HepG2 (cell line): ENCODE measurements around the gene MRPL9. TPM values are rescaled to one million over a fixed set of nuclear protein-coding genes. Genes with fewer than 3 reads are reported as not detected.

Experiments
- ATF7-NPFF ChIP-seq: sonication (generic); formaldehyde crosslinking; IDR thresholded peaks from 2 replicates; pipeline ENCODE4 v1.8.1; 2023; ENCODE audit warnings: mild to moderate bottlenecking, low read depth, missing genetic modification reagents, moderate library complexity
- BRCA1 ChIP-seq: sonication (generic); formaldehyde crosslinking; IDR thresholded peaks from 2 replicates; pipeline ENCODE4 v1.4.0; 2020; ENCODE audit warnings: missing genetic modification reagents
- NFKBIZ ChIP-seq: IDR thresholded peaks from 2 replicates; pipeline ENCODE4 v1.6.1; 2018; ENCODE audit warnings: missing genetic modification reagents, missing compliant biosample characterization
- PPARG ChIP-seq: conservative IDR thresholded peaks from 2 replicates; pipeline ENCODE4 v1.6.1; 2016; ENCODE audit warnings: missing biosample characterization, missing genetic modification reagents
- RBFOX2 ChIP-seq: fragments of 200-400 bp; formaldehyde crosslinking; IDR thresholded peaks from 2 replicates; pipeline ENCODE4 v1.6.1; 2017; ENCODE audit warnings: low read depth, mild to moderate bottlenecking, low read length
- SMYD3 ChIP-seq: sonication (generic); formaldehyde crosslinking; IDR thresholded peaks from 2 replicates; pipeline ENCODE4 v1.8.1; 2023; ENCODE audit warnings: mild to moderate bottlenecking, missing genetic modification reagents
- SP5 ChIP-seq: IDR thresholded peaks from 2 replicates; pipeline ENCODE4 v1.6.1; 2016; ENCODE audit warnings: low read depth, borderline replicate concordance
- ZBTB3 ChIP-seq: sonication (generic); formaldehyde crosslinking; IDR thresholded peaks from 2 replicates; pipeline ENCODE4 v1.4.0; 2020; ENCODE audit warnings: low read depth, mild to moderate bottlenecking, moderate library complexity, missing genetic modification reagents, borderline replicate concordance
- ZBTB42 ChIP-seq: sonication (generic); formaldehyde crosslinking; IDR thresholded peaks from 2 replicates; pipeline ENCODE4 v1.5.0; 2020; ENCODE audit warnings: mild to moderate bottlenecking, missing genetic modification reagents
- ZFP36L1 ChIP-seq: sonication (generic); formaldehyde crosslinking; IDR thresholded peaks from 2 replicates; pipeline ENCODE4 v1.8.0; 2022; ENCODE audit warnings: mild to moderate bottlenecking, missing genetic modification reagents, moderate library complexity
- ZNF124 ChIP-seq: sonication (generic); formaldehyde crosslinking; IDR thresholded peaks from 2 replicates; pipeline ENCODE4 v1.4.0; 2020; ENCODE audit warnings: missing genetic modification reagents
- ZNF292 ChIP-seq: sonication (generic); formaldehyde crosslinking; IDR thresholded peaks from 2 replicates; pipeline ENCODE4 v1.8.1; 2022; ENCODE audit warnings: mild to moderate bottlenecking, low read depth, missing genetic modification reagents, borderline replicate concordance
- ZNF350 ChIP-seq: sonication (generic); formaldehyde crosslinking; IDR thresholded peaks from 2 replicates; pipeline ENCODE4 v1.4.0; 2020; ENCODE audit warnings: mild to moderate bottlenecking, low read depth, missing genetic modification reagents, borderline replicate concordance
- ZNF572 ChIP-seq: sonication (generic); formaldehyde crosslinking; IDR thresholded peaks from 2 replicates; pipeline ENCODE4 v1.5.1; 2020; ENCODE audit warnings: mild to moderate bottlenecking, missing genetic modification reagents
- ZNF841 ChIP-seq: sonication (generic); formaldehyde crosslinking; IDR thresholded peaks from 2 replicates; pipeline ENCODE4 v1.8.1; 2023; ENCODE audit warnings: missing genetic modification reagents, borderline replicate concordance
- polyA plus RNA-seq, 8 experiments: library from polyadenylated mRNA; depleted of rRNA in 3 of 8; stranded (reverse) in 7 of 8; unstranded in 1 of 8; fragments of >200 nt; fragmentation: Illumina TruSeq in 4 of 8; extraction: Trizol in 4 of 8; gene quantifications; 2 replicates each; pipeline versions ENCODE4 v1.2.1 to v1.2.3, GENCODE V29; 2011 to 2016; ENCODE audit warnings: low read depth in 4 of 8, missing spikeins in 1 of 8, mixed read lengths in 1 of 8; ENCODE audit not compliant: insufficient read depth in 1 of 8
- total RNA-seq, 5 experiments: library from RNA; depleted of rRNA; stranded (reverse); fragments of >200 nt; fragmentation: Illumina TruSeq; extraction: Trizol; gene quantifications; 2 replicates each; pipeline ENCODE4 v1.2.3, GENCODE V29; 2016; ENCODE audit warnings: low read depth in 1 of 5
- TF ChIP-seq, protein P1 (sequence below): sonication (generic); formaldehyde crosslinking; IDR thresholded peaks from 2 replicates; pipeline ENCODE4 v1.5.0; 2020; ENCODE audit warnings: mild to moderate bottlenecking, missing genetic modification reagents
- TF ChIP-seq, protein P2 (sequence below): sonication (generic); formaldehyde crosslinking; IDR thresholded peaks from 2 replicates; pipeline ENCODE4 v1.8.0; 2022; ENCODE audit warnings: low read depth, missing genetic modification reagents
- TF ChIP-seq, protein P3 (sequence below): fragments of 450-650 bp; IDR thresholded peaks from 2 replicates; pipeline ENCODE4 v1.6.1; 2017
- TF ChIP-seq, protein P4 (sequence below): sonication (generic); formaldehyde crosslinking; IDR thresholded peaks from 2 replicates; pipeline ENCODE4 v1.4.0; 2020; ENCODE audit warnings: missing genetic modification reagents, borderline replicate concordance

MRPL9 gene
- total and polyA plus RNA-seq, 2 of the 13 experiments (the other 11 are each of a cell fraction or from before 2014, with no cell fraction given): 72.1 to 107 TPM

DNA sequence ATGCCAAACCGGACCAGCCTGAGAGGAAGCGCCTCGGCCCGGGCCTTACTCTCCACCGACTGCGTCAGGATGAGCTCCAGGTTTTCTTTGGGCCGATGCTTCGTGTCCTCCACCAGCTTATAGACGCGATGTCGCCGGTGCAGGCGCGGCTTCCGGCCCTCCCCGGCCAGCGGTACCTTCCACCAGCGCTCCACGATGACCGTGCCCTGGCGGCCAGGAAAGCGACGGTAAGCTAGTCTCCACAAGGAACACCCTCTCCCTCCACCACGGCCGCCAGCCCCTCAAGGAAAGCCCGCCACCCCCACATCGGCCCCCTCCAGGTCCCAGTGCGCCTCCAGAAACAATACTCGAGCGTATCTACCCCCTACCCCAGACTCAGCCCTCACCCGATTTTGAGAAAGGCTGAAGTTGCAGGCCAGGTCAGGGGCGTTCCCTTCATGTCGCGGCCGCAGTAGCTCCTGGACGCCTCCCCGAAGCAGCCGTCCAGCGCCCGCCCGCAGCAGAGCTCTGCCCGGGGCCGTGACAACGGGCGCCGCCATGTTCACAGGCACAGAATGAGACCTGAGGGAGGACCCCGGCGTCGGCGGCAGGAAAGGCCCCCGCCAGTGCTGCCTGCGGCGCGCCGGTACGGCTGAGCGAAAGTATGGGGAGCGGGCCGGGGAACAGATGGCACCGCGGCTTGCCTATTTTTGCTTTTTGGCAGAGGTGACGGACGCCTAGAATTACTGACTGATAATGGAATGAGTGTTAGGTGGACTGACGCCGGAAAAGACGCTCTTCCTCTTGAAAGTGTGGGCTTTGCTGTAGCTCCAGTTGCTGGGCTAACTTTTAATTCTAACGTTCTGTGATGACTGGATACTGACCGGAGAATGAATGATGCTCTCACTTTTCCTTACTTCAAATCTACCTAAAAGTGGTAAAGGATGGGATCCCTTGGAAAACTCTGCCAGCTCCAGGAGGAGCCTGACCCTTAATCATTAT is at the start of gene MRPL9 (continued):
- TF ChIP-seq RBFOX2 (peak; percentile 95), SMYD3 (CRISPR knock-in tag) (peak; percentile 50; the same call in 1 of the 2 replicates), ZBTB3 (0 out of 2 replicates have a peak, but pooled peaks have one; percentile 69), ZBTB42 (peak; percentile 84; the same call in 1 of the 2 replicates), NFKBIZ (CRISPR knock-in tag) (no peak), ZNF350 (CRISPR knock-in tag) (peak; percentile 90; the same call in 1 of the 2 replicates), ZNF572 (CRISPR knock-in tag) (no peak; the same call in 1 of the 2 replicates), BRCA1 (0 out of 2 replicates have a peak, but pooled peaks have one; percentile 59), SP5 (no peak), PPARG (CRISPR knock-in tag) (0 out of 2 replicates have a peak, but pooled peaks have one; percentile 13), ZNF841 (no peak), ZFP36L1 (no peak), ZNF292 (CRISPR knock-in tag) (0 out of 2 replicates have a peak, but pooled peaks have one; percentile 27), ZNF124 (no peak), ATF7-NPFF (CRISPR knock-in tag) (peak; percentile 47; the same call in 1 of the 2 replicates)
- TF ChIP-seq, protein P1, sequence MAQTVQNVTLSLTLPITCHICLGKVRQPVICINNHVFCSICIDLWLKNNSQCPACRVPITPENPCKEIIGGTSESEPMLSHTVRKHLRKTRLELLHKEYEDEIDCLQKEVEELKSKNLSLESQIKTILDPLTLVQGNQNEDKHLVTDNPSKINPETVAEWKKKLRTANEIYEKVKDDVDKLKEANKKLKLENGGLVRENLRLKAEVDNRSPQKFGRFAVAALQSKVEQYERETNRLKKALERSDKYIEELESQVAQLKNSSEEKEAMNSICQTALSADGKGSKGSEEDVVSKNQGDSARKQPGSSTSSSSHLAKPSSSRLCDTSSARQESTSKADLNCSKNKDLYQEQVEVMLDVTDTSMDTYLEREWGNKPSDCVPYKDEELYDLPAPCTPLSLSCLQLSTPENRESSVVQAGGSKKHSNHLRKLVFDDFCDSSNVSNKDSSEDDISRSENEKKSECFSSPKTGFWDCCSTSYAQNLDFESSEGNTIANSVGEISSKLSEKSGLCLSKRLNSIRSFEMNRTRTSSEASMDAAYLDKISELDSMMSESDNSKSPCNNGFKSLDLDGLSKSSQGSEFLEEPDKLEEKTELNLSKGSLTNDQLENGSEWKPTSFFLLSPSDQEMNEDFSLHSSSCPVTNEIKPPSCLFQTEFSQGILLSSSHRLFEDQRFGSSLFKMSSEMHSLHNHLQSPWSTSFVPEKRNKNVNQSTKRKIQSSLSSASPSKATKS (CRISPR knock-in tag): peak; percentile 75; the same call in 1 of the 2 replicates
- TF ChIP-seq, protein P2, sequence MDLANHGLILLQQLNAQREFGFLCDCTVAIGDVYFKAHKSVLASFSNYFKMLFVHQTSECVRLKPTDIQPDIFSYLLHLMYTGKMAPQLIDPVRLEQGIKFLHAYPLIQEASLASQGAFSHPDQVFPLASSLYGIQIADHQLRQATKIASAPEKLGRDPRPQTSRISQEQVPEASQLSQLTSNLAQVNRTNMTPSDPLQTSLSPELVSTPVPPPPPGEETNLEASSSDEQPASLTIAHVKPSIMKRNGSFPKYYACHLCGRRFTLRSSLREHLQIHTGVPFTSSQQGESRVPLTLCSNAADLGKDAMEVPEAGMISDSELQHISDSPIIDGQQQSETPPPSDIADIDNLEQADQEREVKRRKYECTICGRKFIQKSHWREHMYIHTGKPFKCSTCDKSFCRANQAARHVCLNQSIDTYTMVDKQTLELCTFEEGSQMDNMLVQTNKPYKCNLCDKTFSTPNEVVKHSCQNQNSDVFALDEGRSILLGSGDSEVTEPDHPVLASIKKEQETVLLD (CRISPR knock-in tag): no peak; the same call in 1 of the 2 replicates
- TF ChIP-seq, protein P3, sequence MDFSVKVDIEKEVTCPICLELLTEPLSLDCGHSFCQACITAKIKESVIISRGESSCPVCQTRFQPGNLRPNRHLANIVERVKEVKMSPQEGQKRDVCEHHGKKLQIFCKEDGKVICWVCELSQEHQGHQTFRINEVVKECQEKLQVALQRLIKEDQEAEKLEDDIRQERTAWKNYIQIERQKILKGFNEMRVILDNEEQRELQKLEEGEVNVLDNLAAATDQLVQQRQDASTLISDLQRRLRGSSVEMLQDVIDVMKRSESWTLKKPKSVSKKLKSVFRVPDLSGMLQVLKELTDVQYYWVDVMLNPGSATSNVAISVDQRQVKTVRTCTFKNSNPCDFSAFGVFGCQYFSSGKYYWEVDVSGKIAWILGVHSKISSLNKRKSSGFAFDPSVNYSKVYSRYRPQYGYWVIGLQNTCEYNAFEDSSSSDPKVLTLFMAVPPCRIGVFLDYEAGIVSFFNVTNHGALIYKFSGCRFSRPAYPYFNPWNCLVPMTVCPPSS: no peak
- TF ChIP-seq, protein P4, sequence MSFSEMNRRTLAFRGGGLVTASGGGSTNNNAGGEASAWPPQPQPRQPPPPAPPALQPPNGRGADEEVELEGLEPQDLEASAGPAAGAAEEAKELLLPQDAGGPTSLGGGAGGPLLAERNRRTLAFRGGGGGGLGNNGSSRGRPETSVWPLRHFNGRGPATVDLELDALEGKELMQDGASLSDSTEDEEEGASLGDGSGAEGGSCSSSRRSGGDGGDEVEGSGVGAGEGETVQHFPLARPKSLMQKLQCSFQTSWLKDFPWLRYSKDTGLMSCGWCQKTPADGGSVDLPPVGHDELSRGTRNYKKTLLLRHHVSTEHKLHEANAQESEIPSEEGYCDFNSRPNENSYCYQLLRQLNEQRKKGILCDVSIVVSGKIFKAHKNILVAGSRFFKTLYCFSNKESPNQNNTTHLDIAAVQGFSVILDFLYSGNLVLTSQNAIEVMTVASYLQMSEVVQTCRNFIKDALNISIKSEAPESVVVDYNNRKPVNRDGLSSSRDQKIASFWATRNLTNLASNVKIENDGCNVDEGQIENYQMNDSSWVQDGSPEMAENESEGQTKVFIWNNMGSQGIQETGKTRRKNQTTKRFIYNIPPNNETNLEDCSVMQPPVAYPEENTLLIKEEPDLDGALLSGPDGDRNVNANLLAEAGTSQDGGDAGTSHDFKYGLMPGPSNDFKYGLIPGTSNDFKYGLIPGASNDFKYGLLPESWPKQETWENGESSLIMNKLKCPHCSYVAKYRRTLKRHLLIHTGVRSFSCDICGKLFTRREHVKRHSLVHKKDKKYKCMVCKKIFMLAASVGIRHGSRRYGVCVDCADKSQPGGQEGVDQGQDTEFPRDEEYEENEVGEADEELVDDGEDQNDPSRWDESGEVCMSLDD: no peak
